GM21825 (cell line): ENCODE results near the gene ADGRE2.
"Not testable (repeated sequence)": the region's sequence is repeated elsewhere in the genome, so short reads cannot be mapped to it uniquely, and the experiment has no call there.

ENCODE experiments used
- ATAC-seq: cut with Tn5 transposase; IDR thresholded peaks from one replicate; pipeline ENCODE4 v1.9.1; 2021; ENCODE audit warnings: mild to moderate bottlenecking, moderate library complexity; ENCODE audit not compliant: unreplicated experiment

Gene ADGRE2

DNA sequence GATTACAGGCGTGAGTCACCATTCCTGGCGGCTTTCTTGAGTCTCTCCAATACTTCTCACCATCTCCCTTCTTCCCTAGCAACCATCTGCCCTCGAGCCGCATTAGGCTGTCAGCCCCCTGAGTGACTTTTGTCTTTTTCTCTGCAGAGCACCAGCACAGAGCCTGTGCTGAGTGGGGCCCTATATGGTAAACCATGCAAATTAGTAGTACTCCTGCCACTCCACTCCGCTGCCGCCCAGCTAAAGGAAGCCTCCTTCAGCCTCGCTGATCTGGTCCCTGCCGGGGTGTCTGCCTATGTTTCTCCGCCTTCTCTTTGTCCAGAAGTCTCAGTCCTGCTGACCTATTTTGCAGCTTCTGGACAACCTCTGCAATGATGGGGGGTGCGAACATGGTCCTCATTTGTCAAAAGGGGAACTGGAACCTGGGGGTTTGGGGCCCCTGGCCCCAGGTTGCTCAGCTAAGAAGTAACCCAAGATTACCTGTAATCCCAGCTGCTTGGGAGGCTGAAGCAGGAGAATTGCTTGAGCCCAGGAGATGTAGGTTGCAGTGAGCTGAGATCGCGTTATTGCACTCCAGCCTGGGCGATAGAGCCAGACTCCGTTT is 2.4 kb upstream of the ADGRE2 start:
- not testable (repeated sequence) for ATAC-seq

- ATAC-seq, result no peak
These were observed 791 bp upstream of the ADGRE2 start for GRCh38 chr19:14779151-14779550.

GRCh38 chr19:14777645-14778044 is 715 bp downstream of the ADGRE2 start:
- not testable (repeated sequence) for ATAC-seq

GRCh38 chr19:14775869-14776586 is 2.3 kb downstream of the ADGRE2 start:
- no peak for ATAC-seq

GRCh38 chr19:14775326-14775725 is 3.0 kb downstream of the ADGRE2 start:
- ATAC-seq, result not testable (repeated sequence)

GRCh38 chr19:14774373-14774772 is 4.0 kb downstream of the ADGRE2 start:
- no peak for ATAC-seq

DNA sequence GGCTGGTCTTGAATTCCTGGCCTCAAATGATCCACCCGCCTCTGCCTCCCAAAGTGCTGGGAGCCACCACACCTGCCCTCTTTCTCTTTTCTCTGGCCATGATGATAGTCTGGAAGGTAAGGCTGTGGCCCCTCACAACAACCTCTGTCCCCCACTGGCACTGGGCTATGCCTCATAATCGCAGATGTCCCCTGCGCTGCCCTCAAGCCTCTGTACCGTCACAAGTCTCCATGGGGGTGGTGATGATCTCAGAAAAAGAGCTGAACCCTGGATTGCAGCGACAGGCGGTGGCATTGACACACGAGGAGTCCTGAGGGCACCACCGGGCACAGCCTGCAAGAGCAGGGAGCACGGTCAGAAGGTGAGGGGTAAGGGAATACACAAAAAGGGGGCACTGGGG is 4.6 kb downstream of the ADGRE2 start:
- not testable (repeated sequence) for ATAC-seq

GRCh38 chr19:14772995-14773394 is 5.4 kb downstream of the ADGRE2 start:
- ATAC-seq, result no peak

GRCh38 chr19:14772467-14772866 is 5.9 kb downstream of the ADGRE2 start:
- no peak for ATAC-seq

DNA sequence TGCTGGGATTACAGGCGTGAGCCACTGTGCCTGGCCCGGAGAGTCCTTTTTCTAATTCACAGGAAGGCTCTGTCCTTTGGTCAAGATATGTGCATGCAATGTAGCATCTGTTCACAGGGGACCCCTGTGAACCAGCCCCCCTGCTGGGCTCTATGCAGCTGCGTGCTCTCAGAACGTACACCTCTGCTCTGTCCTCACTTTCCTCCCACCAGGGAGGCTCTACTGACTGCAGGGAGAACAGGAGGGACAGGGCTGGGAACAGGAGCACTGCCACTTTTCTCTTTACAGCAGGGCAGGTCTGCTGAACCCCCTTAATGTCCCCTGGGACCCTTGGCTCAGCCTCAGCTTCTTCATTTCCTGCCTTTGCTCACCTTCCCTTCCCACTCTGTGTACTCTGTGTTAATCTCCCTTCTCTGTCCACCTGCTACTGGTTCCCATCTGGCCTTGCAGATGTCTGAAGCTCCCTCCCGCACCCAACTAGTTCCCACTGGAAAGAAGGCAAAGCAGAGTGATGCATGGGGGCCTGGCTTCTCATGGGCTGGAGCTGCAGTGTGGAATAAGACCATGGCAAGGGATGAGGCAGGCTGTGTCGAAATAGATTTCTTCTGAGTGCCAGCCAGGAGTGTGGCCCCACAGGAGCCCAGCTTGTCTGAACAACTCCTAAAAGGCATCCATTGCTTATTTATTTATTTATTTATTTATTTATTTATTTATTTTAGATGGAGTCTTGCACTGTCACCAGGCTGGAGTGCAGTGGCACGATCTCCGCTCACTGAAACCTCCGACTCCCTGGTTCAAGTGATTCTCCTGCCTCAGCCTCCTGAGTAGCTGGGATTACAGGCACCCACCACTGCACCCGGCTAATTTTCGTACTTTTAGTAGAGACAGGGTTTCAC is 7.2 kb downstream of the ADGRE2 start:
- no peak for ATAC-seq

DNA sequence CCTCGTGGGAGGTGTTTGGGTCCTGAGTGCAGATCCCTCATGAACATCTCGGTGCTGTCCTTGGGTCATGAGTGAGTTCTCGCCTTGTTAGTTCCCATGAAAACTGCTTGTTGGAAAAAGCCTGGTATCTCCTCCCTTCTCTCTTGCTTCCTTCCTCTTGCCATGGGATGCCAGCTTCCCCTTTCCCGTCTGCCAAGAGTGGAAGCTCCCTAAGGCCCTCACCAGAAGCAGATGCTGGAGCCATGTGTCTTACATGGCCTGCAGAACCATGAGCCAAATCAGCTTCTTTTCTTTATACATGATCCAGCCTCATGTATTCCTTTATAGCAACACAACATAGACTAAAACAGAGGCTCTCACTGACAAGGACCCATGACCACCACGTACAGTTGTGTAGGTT is 8.2 kb downstream of the ADGRE2 start:
- ATAC-seq, result no peak

- ATAC-seq, result no peak
These were observed 9.2 kb downstream of the ADGRE2 start for GRCh38 chr19:14769201-14769600.

DNA sequence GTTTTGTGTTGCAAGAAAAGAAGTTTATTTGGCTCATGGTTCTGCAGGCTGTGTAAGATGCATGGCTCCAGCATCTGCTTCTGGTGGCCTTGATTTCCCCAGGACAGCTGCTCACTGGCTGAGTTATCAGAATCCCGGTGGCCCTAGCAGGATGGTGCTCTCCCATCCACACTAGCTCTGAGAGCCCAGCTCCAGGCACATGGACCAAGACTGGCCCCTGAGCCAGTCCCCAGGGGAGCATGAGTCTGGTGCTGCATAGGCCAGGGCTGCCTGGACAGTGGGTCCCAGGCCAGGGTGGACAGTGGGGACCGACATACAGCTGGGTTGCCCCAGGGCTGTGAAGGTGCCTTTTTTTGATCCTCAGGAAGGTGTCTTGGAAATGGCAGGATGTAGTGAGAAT is 10.4 kb downstream of the ADGRE2 start:
- no peak for ATAC-seq

GRCh38 chr19:14767466-14767971 is 10.8 kb downstream of the ADGRE2 start:
- no peak for ATAC-seq

DNA sequence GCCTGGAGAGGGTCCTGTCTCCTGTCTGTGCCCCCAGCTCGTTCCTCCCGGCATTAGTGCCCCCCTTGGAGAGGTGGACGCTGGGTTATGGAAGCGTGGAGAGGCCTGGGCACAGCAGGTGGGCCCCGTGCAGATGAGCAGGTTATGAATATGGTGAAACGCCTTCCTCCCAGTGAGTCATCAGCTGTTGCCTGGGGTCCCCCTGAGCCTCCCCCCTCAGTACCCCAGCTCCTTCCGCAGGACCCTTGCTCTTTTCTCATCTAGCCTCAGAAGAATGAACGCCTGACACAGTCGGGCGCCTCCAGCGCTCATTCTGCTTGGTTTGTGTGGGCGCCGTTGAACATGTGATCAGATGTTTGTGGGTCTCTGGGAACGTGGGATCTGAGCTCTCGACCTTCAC is 12.5 kb downstream of the ADGRE2 start:
- ATAC-seq, result not testable (repeated sequence)

DNA sequence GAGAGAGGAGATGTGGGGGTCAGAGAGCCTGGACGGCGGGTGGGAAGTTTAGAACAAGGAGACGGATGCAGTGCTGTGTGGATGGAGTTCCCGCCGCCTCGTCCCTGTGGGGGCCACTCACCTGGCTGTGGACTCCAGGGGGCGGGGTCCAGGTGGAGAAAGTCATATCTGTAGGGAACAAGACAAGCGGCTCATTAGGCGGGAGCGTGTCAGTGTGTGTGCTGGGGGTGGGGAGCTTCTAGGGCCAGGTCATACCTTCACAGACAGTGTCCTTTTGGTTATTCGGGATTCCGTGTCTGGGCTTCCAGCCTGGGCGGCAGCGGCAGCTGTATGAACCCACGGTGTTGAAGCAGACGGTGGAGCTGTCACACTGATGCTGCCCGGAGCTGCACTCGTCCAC is 13.0 kb downstream of the ADGRE2 start:
- ATAC-seq, result not testable (repeated sequence)

- no peak for ATAC-seq
These were observed 14.0 kb downstream of the ADGRE2 start for GRCh38 chr19:14764401-14764800.

GRCh38 chr19:14763497-14764145 is 14.7 kb downstream of the ADGRE2 start:
- no peak for ATAC-seq

GRCh38 chr19:14762111-14762510 is 16.2 kb downstream of the ADGRE2 start:
- no peak for ATAC-seq

DNA sequence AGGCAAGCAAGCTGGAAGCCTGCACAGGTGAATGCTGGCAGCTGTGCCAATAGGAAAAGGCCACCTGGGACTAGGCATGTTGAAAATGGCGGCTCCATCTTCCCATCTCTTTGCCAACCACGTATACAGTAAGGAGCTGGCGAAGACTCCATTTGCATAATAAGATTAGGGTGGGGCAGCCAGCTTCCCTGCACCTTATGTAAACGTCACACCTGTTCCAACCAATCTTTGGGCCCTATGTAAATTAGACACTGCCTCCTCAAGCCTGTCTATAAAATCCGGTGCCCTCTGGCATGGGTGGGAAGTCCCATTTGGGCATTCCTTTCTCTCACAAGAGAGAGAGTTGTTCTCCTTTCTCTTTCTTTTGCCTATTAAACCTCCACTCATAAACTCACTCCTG is 16.8 kb downstream of the ADGRE2 start:
- ATAC-seq, result no peak

- no peak for ATAC-seq
These were observed 19.5 kb downstream of the ADGRE2 start for GRCh38 chr19:14758816-14759215.
